HEK293 (cell line): ENCODE measurements around the gene SYNM.

Source experiments
- CTCF ChIA-PET: fragments of 350-600 bp; formaldehyde crosslinking; extraction: SDS; loops from one replicate; lab custom pipeline; 2021; ENCODE audit warnings: antibody characterized with exemption; lab: Yijun Ruan, JAX
- POLR2A ChIA-PET: fragments of 300-600 bp; formaldehyde crosslinking; extraction: SDS; loops from one replicate; lab custom pipeline; 2020; ENCODE audit warnings: antibody characterized with exemption, inconsistent platforms; lab: Yijun Ruan, JAX
- H3K27ac ChIP-seq: fragments of 200-500 bp; sonication (Bioruptor generic); 2 replicates; pipeline ENCODE4 v1.5.1; 2014; ENCODE audit warnings: low read depth, low read length, control low read depth, inconsistent platforms; ENCODE audit errors: extremely low read depth
- H3K36me3 ChIP-seq, 2 experiments: fragments of 200-500 bp in 1 of 2; sonication (Bioruptor generic) in 1 of 2; 1 replicate in 1 of 2; 2 replicates in 1 of 2; pipeline ENCODE4 v1.5.1; 2014 to 2017; ENCODE audit warnings: inconsistent platforms in 2 of 2, low read length in 2 of 2; ENCODE audit not compliant: control insufficient read depth in 2 of 2, insufficient read depth in 1 of 2
- H3K4me1 ChIP-seq: fragments of 200-500 bp; sonication (Bioruptor generic); 2 replicates; pipeline ENCODE4 v1.5.1; 2014; ENCODE audit warnings: mild to moderate bottlenecking, low read length, inconsistent platforms; ENCODE audit not compliant: control insufficient read depth, insufficient read depth
- H3K4me3 ChIP-seq: 2 replicates; pipeline ENCODE4 v1.5.1; 2011; ENCODE audit warnings: low read depth, mild to moderate bottlenecking, control low read depth, low read length, moderate library complexity
- H3K9me3 ChIP-seq: fragments of 200-500 bp; sonication (Bioruptor generic); 2 replicates; pipeline ENCODE4 v1.5.1; 2014; ENCODE audit warnings: low read depth, low read length, inconsistent platforms; ENCODE audit not compliant: control insufficient read depth, insufficient read depth
- INSM2 ChIP-seq: fragments of 450-650 bp; formaldehyde crosslinking; IDR thresholded peaks from 2 replicates; pipeline ENCODE4 v1.5.1; 2016; ENCODE audit warnings: missing biosample characterization, missing genetic modification characterization
- KLF7 ChIP-seq: fragments of 450-650 bp; formaldehyde crosslinking; IDR thresholded peaks from 2 replicates; pipeline ENCODE4 v1.5.1; 2016; ENCODE audit warnings: missing biosample characterization, missing genetic modification characterization, borderline replicate concordance
- PATZ1 ChIP-seq: fragments of 450-650 bp; formaldehyde crosslinking; IDR thresholded peaks from 2 replicates; pipeline ENCODE4 v1.5.1; 2016; ENCODE audit warnings: missing biosample characterization, missing genetic modification characterization
- PRDM2 ChIP-seq: fragments of 450-650 bp; formaldehyde crosslinking; IDR thresholded peaks from 2 replicates; pipeline ENCODE4 v1.5.1; 2016; ENCODE audit warnings: missing biosample characterization, missing genetic modification characterization, borderline replicate concordance
- SP3 ChIP-seq: fragments of 450-650 bp; formaldehyde crosslinking; IDR thresholded peaks from 2 replicates; pipeline ENCODE4 v1.5.1; 2016; ENCODE audit warnings: missing biosample characterization, missing genetic modification characterization
- TRIM28 ChIP-seq: IDR thresholded peaks from 2 replicates; pipeline ENCODE4 v1.6.1; 2011; ENCODE audit warnings: low read length, control low read depth, borderline replicate concordance
- ZBTB49 ChIP-seq: fragments of 450-650 bp; formaldehyde crosslinking; IDR thresholded peaks from 2 replicates; pipeline ENCODE4 v1.5.1; 2016; ENCODE audit warnings: missing biosample characterization, missing genetic modification characterization, low read depth
- ZNF132 ChIP-seq: fragments of 450-650 bp; formaldehyde crosslinking; IDR thresholded peaks from 2 replicates; pipeline ENCODE4 v1.5.1; 2017; ENCODE audit warnings: missing biosample characterization, missing genetic modification characterization, borderline replicate concordance
- ZNF19 ChIP-seq: fragments of 450-650 bp; formaldehyde crosslinking; IDR thresholded peaks from 2 replicates; pipeline ENCODE4; 2016; ENCODE audit warnings: missing biosample characterization, missing genetic modification characterization, low read depth
- ZNF211 ChIP-seq: fragments of 450-650 bp; formaldehyde crosslinking; IDR thresholded peaks from 2 replicates; pipeline ENCODE4 v1.5.1; 2016; ENCODE audit warnings: low read depth, missing biosample characterization, missing genetic modification characterization
- ZNF248 ChIP-seq: fragments of 450-650 bp; formaldehyde crosslinking; IDR thresholded peaks from 2 replicates; pipeline ENCODE4 v1.5.1; 2017; ENCODE audit warnings: missing biosample characterization, missing genetic modification characterization
- ZNF280D ChIP-seq: fragments of 450-650 bp; formaldehyde crosslinking; IDR thresholded peaks from 2 replicates; pipeline ENCODE4 v1.5.1; 2016; ENCODE audit warnings: missing biosample characterization, missing genetic modification characterization
- ZNF433 ChIP-seq: fragments of 450-650 bp; formaldehyde crosslinking; IDR thresholded peaks from 2 replicates; pipeline ENCODE4 v1.5.1; 2016; ENCODE audit warnings: missing biosample characterization, missing genetic modification characterization, low read depth
- ZNF449 ChIP-seq: fragments of 450-650 bp; formaldehyde crosslinking; IDR thresholded peaks from 2 replicates; pipeline ENCODE4 v1.5.1; 2017; ENCODE audit warnings: missing biosample characterization, mild to moderate bottlenecking, missing genetic modification characterization, moderate library complexity
- ZNF560 ChIP-seq: fragments of 450-650 bp; formaldehyde crosslinking; IDR thresholded peaks from 2 replicates; pipeline ENCODE4 v1.5.1; 2017; ENCODE audit warnings: missing biosample characterization, missing genetic modification characterization, borderline replicate concordance
- ZNF621 ChIP-seq: fragments of 450-650 bp; formaldehyde crosslinking; IDR thresholded peaks from 2 replicates; pipeline ENCODE4 v1.5.1; 2017; ENCODE audit warnings: missing biosample characterization, missing genetic modification characterization
- ZNF701 ChIP-seq: fragments of 450-650 bp; formaldehyde crosslinking; IDR thresholded peaks from 2 replicates; pipeline ENCODE4 v1.5.1; 2016; ENCODE audit warnings: missing biosample characterization, missing genetic modification characterization

Gene SYNM

GRCh38 chr15:99127773-99128172 is 22.9 kb downstream of the SYNM start:
- POLR2A ChIA-PET, result interaction anchor here (1.0 kb wide), 1 partner anchor 10 kb away, joined by 4 read pairs; no protein-coding TSS in a partner anchor
- Histone ChIP-seq H3K4me3 (no peak overlapping the region), H3K9me3 (no peaks in the 10 kb centered on the region), H3K4me1 (peaks cover 7% of the 10 kb centered on the region), H3K27ac (no peak overlapping the region), H3K36me3 (peaks cover 0 to 72% of the 10 kb centered on the region in 2 experiments; a peak in 1 of 3 replicates)
- CTCF ChIA-PET, result interaction anchor here (1.3 to 2.4 kb wide), 2 partner anchors 22 to 85 kb away, joined by 4 to 9 read pairs; partner anchors contain the start of gene SYNM
- TF ChIP-seq KLF7 (tag by site-specific recombination) (no peak), INSM2 (no peak), ZNF449 (tag by site-specific recombination) (no peak), ZNF132 (tag by site-specific recombination) (no peak), SP3 (tag by site-specific recombination) (no peak), ZNF701 (no peak), PRDM2 (tag by site-specific recombination) (no peak), ZNF621 (tag by site-specific recombination) (no peak), ZNF280D (tag by site-specific recombination) (no peak), ZNF433 (tag by site-specific recombination) (no peak), ZNF560 (no peak), ZBTB49 (no peak), TRIM28 (no peak), PATZ1 (tag by site-specific recombination) (no peak), ZNF211 (no peak), ZNF248 (tag by site-specific recombination) (no peak), ZNF19 (tag by site-specific recombination) (no peak)
